CD4-positive, alpha-beta T cell (primary cell): Measurements from ENCODE around the gene TTLL10. TPM values are rescaled to one million over a fixed set of nuclear protein-coding genes. Genes with fewer than 3 reads are reported as not detected.
A peak's percentile ranks its signal among the peaks of the same experiment; 100 is the strongest.

Experiments used
- ATAC-seq: fragments of 200-7000 bp; cut with Tn5 transposase; one replicate; pipeline ENCODE4 v1.10.0; 2022; ENCODE audit warnings: mild to moderate bottlenecking; ENCODE audit not compliant: poor library complexity
- CTCF ChIA-PET: fragments of 350-600 bp; sonication (Branson Sonifier 250); formaldehyde crosslinking; loops from one replicate; lab custom pipeline; 2021; ENCODE audit warnings: antibody characterized with exemption, inconsistent platforms; lab: Charles Lee
- POLR2A ChIA-PET: fragments of 350-600 bp; sonication (Branson Sonifier 250); formaldehyde crosslinking; loops from one replicate; lab custom pipeline; 2021; ENCODE audit warnings: antibody characterized with exemption, inconsistent platforms; lab: Charles Lee
- DNase-seq, 14 experiments: peaks; one replicate each; pipeline ENCODE4 v3.0.0-alpha.2; 2013 to 2020; ENCODE audit warnings: mixed read lengths in 2 of 14
- H3K27ac ChIP-seq, 2 donors: one replicate each; pipeline versions ENCODE4 v1.5.1 to v1.7.0; 2013; ENCODE audit warnings: low read length in 2 of 2, low read depth in 1 of 2, mild to moderate bottlenecking in 1 of 2
- H3K27me3 ChIP-seq, 2 experiments: 1 replicate in 1 of 2; 2 replicates in 1 of 2; pipeline versions ENCODE4 v1.6.1 to v1.7.0; 2013; ENCODE audit warnings: low read length in 2 of 2, control low read depth in 1 of 2, mild to moderate bottlenecking in 1 of 2, moderate library complexity in 1 of 2; ENCODE audit not compliant: insufficient read depth in 2 of 2, control insufficient read depth in 1 of 2
- H3K36me3 ChIP-seq: one replicate; pipeline ENCODE4 v1.6.1; 2013; ENCODE audit warnings: low read length, control low read depth; ENCODE audit not compliant: insufficient read depth
- H3K4me1 ChIP-seq: one replicate; pipeline ENCODE4 v1.6.1; 2013; ENCODE audit warnings: low read length, control low read depth; ENCODE audit not compliant: insufficient read depth
- H3K4me3 ChIP-seq: one replicate; pipeline ENCODE4 v1.5.1; 2013; ENCODE audit warnings: mild to moderate bottlenecking, low read length, moderate library complexity
- H3K9me3 ChIP-seq, 2 experiments: 1 replicate in 1 of 2; 2 replicates in 1 of 2; pipeline versions ENCODE4 v1.6.1 to v1.7.0; 2013; ENCODE audit warnings: low read length in 2 of 2, mild to moderate bottlenecking in 2 of 2, control low read depth in 1 of 2, moderate library complexity in 1 of 2; ENCODE audit not compliant: control insufficient read depth in 1 of 2, insufficient read depth in 1 of 2
- H3K27ac Mint-ChIP-seq: one replicate; pipeline ENCODE4 v1.8.0; 2020; ENCODE audit warnings: mixed read lengths
- H3K27me3 Mint-ChIP-seq: one replicate; pipeline ENCODE4 v1.8.0; 2021; ENCODE audit warnings: mixed read lengths
- H3K36me3 Mint-ChIP-seq: one replicate; pipeline ENCODE4 v1.8.0; 2021; ENCODE audit warnings: low read depth, mixed read lengths
- H3K4me1 Mint-ChIP-seq: one replicate; pipeline ENCODE4 v1.8.0; 2021; ENCODE audit warnings: low read depth, mixed read lengths
- H3K4me3 Mint-ChIP-seq: one replicate; pipeline ENCODE4 v1.8.0; 2020; ENCODE audit warnings: mild to moderate bottlenecking, mixed read lengths
- H3K9me3 Mint-ChIP-seq: one replicate; pipeline ENCODE4 v1.8.0; 2020; ENCODE audit warnings: mixed read lengths
- CTCF ChIP-seq: fragments of 200-600 bp; IDR thresholded peaks from one replicate; pipeline ENCODE4 v1.8.0; 2022; ENCODE audit warnings: antibody characterized with exemption, mild to moderate bottlenecking
- intact Hi-C, 2 experiments: fragments of 100-400 bp; cut with DNase I in 1 of 2; cut with micrococcal nuclease in 1 of 2; formaldehyde crosslinking; loops; one replicate each; pipeline versions ENCODE4 v1.15.1 to v1.9.0; 2023 to 2025; cut with DNase I, micrococcal nuclease
- microRNA-seq: library from miRNA; unstranded; fragments of <30 nt; microRNA quantifications from one replicate; pipeline ENCODE4 v1.2.0, GENCODE V29; 2021; ENCODE audit warnings: borderline microRNAs expressed, borderline replicate concordance
- total RNA-seq, 174 experiments: library from RNA in 2 of 174; stranded (reverse) in 2 of 174; gene quantifications; one replicate each; pipeline ENCODE4 v1.2.3 and lab custom pipeline; 2021 to 2026

Gene TTLL10
- total RNA-seq, 2 experiments from 2014 or later: 0.11 to 0.59 TPM

DNA sequence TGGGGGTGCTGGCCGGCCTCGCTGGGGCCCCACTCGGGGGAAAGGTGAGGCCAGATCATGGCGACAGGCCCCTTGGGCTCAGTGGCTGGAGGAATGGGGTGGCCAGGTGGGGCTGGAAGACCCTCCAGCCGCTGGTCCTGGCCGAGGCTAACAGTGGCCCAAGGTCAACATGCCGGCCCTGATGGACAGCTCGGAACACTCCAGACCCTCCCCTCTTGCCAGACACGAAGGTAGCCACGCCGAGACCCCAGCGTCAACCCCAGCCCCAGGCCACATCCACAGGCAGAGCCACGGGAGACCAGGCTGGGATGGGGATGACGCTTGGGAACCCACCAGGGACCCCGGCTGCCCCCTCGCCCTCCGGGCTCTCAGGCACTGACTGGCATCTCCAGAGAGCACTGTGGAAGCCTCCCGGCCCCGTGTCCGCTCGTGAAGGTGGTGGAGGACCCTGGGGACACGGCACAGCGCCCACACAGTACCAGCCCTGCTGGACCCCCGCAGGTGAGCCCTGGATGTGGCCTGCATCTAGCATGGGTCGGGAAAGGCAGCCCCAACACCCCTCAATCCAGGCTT, 73.7 kb downstream of the TTLL10 start:
- H3K4me3 Mint-ChIP-seq: no peak overlapping the region
- H3K4me1 Mint-ChIP-seq: no peaks in the 10 kb centered on the region
- DNase-seq: no peak
- Histone ChIP-seq H3K27ac (no peak overlapping the region), H3K36me3 (no peaks in the 10 kb centered on the region), H3K27me3 (peaks cover 11 to 17% of the 10 kb centered on the region in 2 experiments), H3K9me3 (peaks cover 0 to 9% of the 10 kb centered on the region in 2 experiments), H3K4me3 (no peak overlapping the region), H3K4me1 (peaks cover 24% of the 10 kb centered on the region)
- intact Hi-C loops: no loop called here
- H3K27me3 Mint-ChIP-seq: no peaks in the 10 kb centered on the region
- no peak for ATAC-seq
- H3K27ac Mint-ChIP-seq: no peak overlapping the region
- H3K36me3 Mint-ChIP-seq: peaks cover 5% of the 10 kb centered on the region
- no peak for TF ChIP-seq CTCF
- no peaks in the 10 kb centered on the region for H3K9me3 Mint-ChIP-seq
- ChIA-PET CTCF (no interaction called here), POLR2A (no interaction called here)

Small RNAs within 50 kb of the gene (microRNA-seq; reads per million reads assigned to microRNA genes)
- gene MIR200A (8.3 reads per million, percentile 36 among the genes with 10 or more reads in this experiment), gene MIR200B (48.6 reads per million, percentile 59 among the genes with 10 or more reads in this experiment), gene MIR429 (1.2 reads per million)

Other genes starting within 250 kb of the TTLL10 start
- not detected for gene SAMD11, start 250.0 kb upstream of the TTLL10 start, total RNA-seq
- gene NOC2L, start 214.6 kb upstream of the TTLL10 start, total RNA-seq: 10 to 100 TPM; 50.2 to 52.0 TPM
- gene KLHL17, start 213.3 kb upstream of the TTLL10 start, total RNA-seq: 10 to 100 TPM; 13.9 TPM
- gene PLEKHN1, start 207.4 kb upstream of the TTLL10 start, total RNA-seq: under 1 TPM; 0.69 to 0.95 TPM
- not detected for gene PERM1, start 191.8 kb upstream of the TTLL10 start, total RNA-seq
- 10 to 100 TPM; 29.0 to 30.9 TPM for gene HES4, start 173.8 kb upstream of the TTLL10 start, total RNA-seq
- gene ISG15, start 160.4 kb upstream of the TTLL10 start, total RNA-seq: 10 to 100 TPM; 38.0 to 38.9 TPM
- gene AGRN, start 153.8 kb upstream of the TTLL10 start, total RNA-seq: 1 to 10 TPM; 1.5 to 2.0 TPM
- gene RNF223, start 99.6 kb upstream of the TTLL10 start, total RNA-seq: not detected
- gene C1orf159, start 57.8 kb upstream of the TTLL10 start, total RNA-seq: 10 to 100 TPM; 11.1 to 11.3 TPM
- 10 to 100 TPM; 14.8 to 17.8 TPM for gene TNFRSF18, start 32.7 kb downstream of the TTLL10 start, total RNA-seq
- 10 to 100 TPM; 27.6 to 28.6 TPM for gene TNFRSF4, start 40.3 kb downstream of the TTLL10 start, total RNA-seq
- 10 to 100 TPM; 66.3 to 71.0 TPM for gene SDF4, start 58.1 kb downstream of the TTLL10 start, total RNA-seq
- gene B3GALT6, start 58.4 kb downstream of the TTLL10 start, total RNA-seq: 1 to 10 TPM; 4.9 to 5.1 TPM
- gene C1QTNF12, start 72.8 kb downstream of the TTLL10 start, total RNA-seq: 1 to 10 TPM; 3.4 to 4.8 TPM
- 10 to 100 TPM; 41.4 to 41.5 TPM for gene UBE2J2, start 100.0 kb downstream of the TTLL10 start, total RNA-seq
- gene SCNN1D, start 106.6 kb downstream of the TTLL10 start, total RNA-seq: 10 to 100 TPM; 12.0 to 13.3 TPM
- gene ACAP3, start 134.1 kb downstream of the TTLL10 start, total RNA-seq: 10 to 100 TPM; 45.3 to 46.4 TPM
- 10 to 100 TPM; 18.1 to 19.2 TPM for gene PUSL1, start 134.7 kb downstream of the TTLL10 start, total RNA-seq
- 100 to 1,000 TPM; 130 to 137 TPM for gene INTS11, start 150.8 kb downstream of the TTLL10 start, total RNA-seq
- gene CPTP, start 150.9 kb downstream of the TTLL10 start, total RNA-seq: 10 to 100 TPM; 11.6 to 12.9 TPM
- gene TAS1R3, start 157.4 kb downstream of the TTLL10 start, total RNA-seq: 1 to 10 TPM; 3.3 to 3.4 TPM
- gene DVL1, start 175.5 kb downstream of the TTLL10 start, total RNA-seq: 10 to 100 TPM; 44.9 to 45.5 TPM
- 1 to 10 TPM; 1.6 to 2.9 TPM for gene MXRA8, start 184.7 kb downstream of the TTLL10 start, total RNA-seq
- gene AURKAIP1, start 201.3 kb downstream of the TTLL10 start, total RNA-seq: 10 to 100 TPM; 59.2 to 64.6 TPM
- gene CCNL2, start 225.5 kb downstream of the TTLL10 start, total RNA-seq: 100 to 1,000 TPM; 274 to 281 TPM
- 100 to 1,000 TPM in 1 of 2 experiments, 10 to 100 TPM in 1; 99.9 to 103 TPM for gene MRPL20, start 233.4 kb downstream of the TTLL10 start, total RNA-seq
- gene ANKRD65, start 247.4 kb downstream of the TTLL10 start, total RNA-seq: not detected